ENCODE measurements around the gene ABLIM3.

DNA sequence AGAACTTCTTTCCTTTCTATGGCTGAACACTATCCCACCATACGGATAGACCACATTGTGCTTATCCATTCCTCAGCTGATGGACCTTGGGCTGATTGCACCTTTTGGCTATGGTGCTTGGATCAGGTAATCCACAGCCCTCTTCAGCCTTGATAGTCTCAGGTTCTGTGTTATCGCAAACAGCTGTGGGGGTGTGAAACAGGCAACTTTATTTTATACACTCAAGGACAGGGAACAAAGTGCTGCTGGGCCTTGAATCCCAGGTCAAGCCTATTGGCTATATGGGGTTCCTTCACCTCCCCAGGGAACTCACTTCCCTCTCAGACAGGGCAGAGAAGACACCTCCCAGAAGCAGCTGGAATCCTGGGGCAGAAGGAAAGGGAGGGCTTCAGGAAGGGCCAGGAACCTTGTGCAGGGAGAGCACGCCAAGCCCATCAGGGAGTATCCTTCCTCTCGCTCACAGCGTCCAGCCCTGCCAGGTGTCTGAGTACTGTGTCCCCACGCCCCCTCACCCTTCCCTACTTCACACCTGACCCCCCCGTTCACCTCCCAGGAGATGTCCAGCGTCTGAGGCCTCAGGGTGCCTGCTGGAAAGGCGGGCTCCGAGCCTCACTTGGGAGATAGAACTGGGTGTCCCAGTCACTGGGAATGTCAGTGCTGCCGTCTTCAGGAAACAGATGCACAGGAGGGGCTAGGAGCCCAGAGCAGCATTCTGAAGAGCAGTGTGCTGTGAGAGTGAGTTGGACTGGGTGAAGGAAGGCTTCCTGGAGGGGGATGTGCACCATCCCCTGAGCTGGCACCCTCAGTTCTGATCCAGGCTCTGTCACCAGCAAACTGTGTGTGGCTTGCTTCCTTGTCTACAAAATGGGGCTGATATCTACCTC, 163.1 kb downstream of the ABLIM3 start:
- TF ChIP-seq, protein P1, sequence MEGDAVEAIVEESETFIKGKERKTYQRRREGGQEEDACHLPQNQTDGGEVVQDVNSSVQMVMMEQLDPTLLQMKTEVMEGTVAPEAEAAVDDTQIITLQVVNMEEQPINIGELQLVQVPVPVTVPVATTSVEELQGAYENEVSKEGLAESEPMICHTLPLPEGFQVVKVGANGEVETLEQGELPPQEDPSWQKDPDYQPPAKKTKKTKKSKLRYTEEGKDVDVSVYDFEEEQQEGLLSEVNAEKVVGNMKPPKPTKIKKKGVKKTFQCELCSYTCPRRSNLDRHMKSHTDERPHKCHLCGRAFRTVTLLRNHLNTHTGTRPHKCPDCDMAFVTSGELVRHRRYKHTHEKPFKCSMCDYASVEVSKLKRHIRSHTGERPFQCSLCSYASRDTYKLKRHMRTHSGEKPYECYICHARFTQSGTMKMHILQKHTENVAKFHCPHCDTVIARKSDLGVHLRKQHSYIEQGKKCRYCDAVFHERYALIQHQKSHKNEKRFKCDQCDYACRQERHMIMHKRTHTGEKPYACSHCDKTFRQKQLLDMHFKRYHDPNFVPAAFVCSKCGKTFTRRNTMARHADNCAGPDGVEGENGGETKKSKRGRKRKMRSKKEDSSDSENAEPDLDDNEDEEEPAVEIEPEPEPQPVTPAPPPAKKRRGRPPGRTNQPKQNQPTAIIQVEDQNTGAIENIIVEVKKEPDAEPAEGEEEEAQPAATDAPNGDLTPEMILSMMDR (IDR thresholded peaks at IDR 0.05; ENCODE audit: poor library complexity), result no peak
- TF ChIP-seq EZH2 (IDR thresholded peaks at IDR 0.05; ENCODE audit: borderline replicate concordance), result no peak
- TF ChIP-seq EZH2phosphoT487 (IDR thresholded peaks at IDR 0.05; ENCODE audit: low read depth, severe bottlenecking, unreplicated experiment), result no peak

All from hepatocyte (in vitro differentiated cells).